A549 (cell line): ENCODE measurements around the gene FRS3. TPM values are rescaled to one million over a fixed set of nuclear protein-coding genes. Genes with fewer than 3 reads are reported as not detected.

Source experiments
- ATAC-seq, 2 experiments: fragments of 200-7000 bp in 1 of 2; fragments of >200 bp in 1 of 2; cut with Nextera tagmentation in 1 of 2; cut with Tn5 transposase in 1 of 2; 3 replicates each; pipeline versions ENCODE4 v1.8.0 to v1.9.1; 2018 to 2020; ENCODE audit warnings: mild to moderate bottlenecking in 1 of 2, moderate library complexity in 1 of 2
- CTCF ChIA-PET: fragments of 300-600 bp; sonication (Branson Sonifier 250); formaldehyde crosslinking; extraction: SDS; loops from one replicate; lab custom pipeline; 2021; ENCODE audit warnings: antibody characterized with exemption, inconsistent platforms; lab: Yijun Ruan, JAX
- POLR2A ChIA-PET: fragments of 350-600 bp; formaldehyde crosslinking; extraction: SDS; loops from one replicate; lab custom pipeline; 2021; ENCODE audit warnings: antibody characterized with exemption, inconsistent platforms; lab: Yijun Ruan, JAX
- DNase-seq, 2 experiments: peaks; one replicate each; pipeline versions ENCODE4 v3.0.0 to v3.0.0-alpha.2; 2011 to 2016; ENCODE audit warnings: low read depth in 1 of 2, low spot score in 1 of 2
- FAIRE-seq: peaks from 2 replicates; lab custom pipeline; 2011; peaks lifted over from hg19 to GRCh38; lab: Jason Lieb, UNC
- H3K27ac ChIP-seq, 2 experiments: fragments of >200 bp; sonication (Bioruptor Twin); formaldehyde crosslinking; 3 replicates each; pipeline ENCODE4 v1.5.1; 2016 to 2017
- H3K4me1 ChIP-seq: fragments of >200 bp; sonication (Bioruptor Twin); formaldehyde crosslinking; 3 replicates; pipeline ENCODE4 v1.6.1; 2016
- H3K4me2 ChIP-seq: fragments of >200 bp; sonication (Bioruptor Twin); formaldehyde crosslinking; 3 replicates; pipeline ENCODE4 v1.6.1; 2016
- H3K4me3 ChIP-seq: fragments of >200 bp; sonication (Bioruptor Twin); formaldehyde crosslinking; 3 replicates; pipeline ENCODE4 v1.5.1; 2016
- H3K9me3 ChIP-seq: fragments of >200 bp; sonication (Bioruptor Twin); formaldehyde crosslinking; 3 replicates; pipeline ENCODE4 v1.6.1; 2016
- BCL3 ChIP-seq: fragments of >200 bp; sonication (Bioruptor Twin); formaldehyde crosslinking; IDR thresholded peaks from 3 replicates; pipeline ENCODE4 v1.6.1; 2016
- BHLHE40 ChIP-seq: IDR thresholded peaks from 2 replicates; pipeline ENCODE4 v1.6.1; 2012; ENCODE audit warnings: low read depth, low read length, inconsistent platforms
- CBX8 ChIP-seq: fragments of 200-600 bp; sonication (generic); IDR thresholded peaks from 2 replicates; pipeline ENCODE4 v1.6.1; 2016
- E2F6 ChIP-seq: IDR thresholded peaks from 2 replicates; pipeline ENCODE4 v1.6.1; 2012; ENCODE audit warnings: low read depth, borderline replicate concordance
- EHF ChIP-seq: fragments of 250-450 bp; sonication (Bioruptor Pico); IDR thresholded peaks from 2 replicates; pipeline ENCODE4 v1.5.0; 2020; ENCODE audit warnings: mild to moderate bottlenecking
- FOSB ChIP-seq: fragments of 250-450 bp; sonication (Bioruptor Pico); IDR thresholded peaks from 2 replicates; pipeline ENCODE4 v1.5.0; 2020; ENCODE audit warnings: mild to moderate bottlenecking, moderate library complexity
- GATA3 ChIP-seq: IDR thresholded peaks from 2 replicates; pipeline ENCODE4 v1.6.1; 2012; ENCODE audit warnings: borderline replicate concordance
- HDAC2 ChIP-seq: fragments of 200-600 bp; sonication (generic); IDR thresholded peaks from 2 replicates; pipeline ENCODE4 v1.6.1; 2016
- HES2 ChIP-seq: fragments of >200 bp; sonication (Bioruptor Twin); formaldehyde crosslinking; IDR thresholded peaks from 2 replicates; pipeline ENCODE4 v1.6.1; 2016
- HMGXB4 ChIP-seq: fragments of 250-450 bp; sonication (Bioruptor Pico); IDR thresholded peaks from 2 replicates; pipeline ENCODE4 v1.5.0; 2021; ENCODE audit warnings: mild to moderate bottlenecking, moderate library complexity, borderline replicate concordance
- HOXA7 ChIP-seq: fragments of 250-450 bp; sonication (Bioruptor Pico); IDR thresholded peaks from 2 replicates; pipeline ENCODE4 v1.5.0; 2020; ENCODE audit warnings: mild to moderate bottlenecking, moderate library complexity
- KDM1A ChIP-seq: fragments of 200-600 bp; sonication (generic); IDR thresholded peaks from 2 replicates; pipeline ENCODE4 v1.6.1; 2016; ENCODE audit warnings: low read depth, mild to moderate bottlenecking
- MAFK ChIP-seq: fragments of 450-650 bp; IDR thresholded peaks from 2 replicates; pipeline ENCODE4 v1.6.1; 2014; ENCODE audit not compliant: partially characterized antibody
- MAX ChIP-seq: IDR thresholded peaks from 2 replicates; pipeline ENCODE4 v1.6.1; 2012
- MAZ ChIP-seq: fragments of 150-350 bp; IDR thresholded peaks from 2 replicates; pipeline ENCODE4 v1.6.1; 2014; ENCODE audit warnings: antibody characterized with exemption, low read depth, low read length, borderline replicate concordance
- NPAS2 ChIP-seq: fragments of 250-450 bp; sonication (Bioruptor Pico); IDR thresholded peaks from 2 replicates; pipeline ENCODE4 v1.8.0; 2022; ENCODE audit warnings: mild to moderate bottlenecking, moderate library complexity, borderline replicate concordance
- PBX3 ChIP-seq: IDR thresholded peaks from 2 replicates; pipeline ENCODE4 v1.6.1; 2012
- PHF8 ChIP-seq: fragments of 200-600 bp; sonication (generic); IDR thresholded peaks from 2 replicates; pipeline ENCODE4 v1.6.1; 2016; ENCODE audit warnings: low read depth, mild to moderate bottlenecking, antibody characterized with exemption, moderate library complexity, borderline replicate concordance
- RCOR1 ChIP-seq: fragments of 150-350 bp; IDR thresholded peaks from 2 replicates; pipeline ENCODE4 v1.6.1; 2014; ENCODE audit warnings: antibody characterized with exemption, low read length, low read depth
- SMC3 ChIP-seq: fragments of >200 bp; sonication (Bioruptor Twin); formaldehyde crosslinking; IDR thresholded peaks from 3 replicates; pipeline ENCODE4 v1.6.1; 2018; ENCODE audit warnings: inconsistent platforms
- TP53 ChIP-seq: fragments of 250-450 bp; sonication (Bioruptor Pico); IDR thresholded peaks from 2 replicates; pipeline ENCODE4 v1.5.0; 2021; ENCODE audit warnings: mild to moderate bottlenecking, moderate library complexity
- USF2 ChIP-seq: fragments of 450-650 bp; IDR thresholded peaks from 2 replicates; pipeline ENCODE4 v1.6.1; 2014; ENCODE audit warnings: antibody characterized with exemption
- ZFP36 ChIP-seq: fragments of 450-650 bp; IDR thresholded peaks from 2 replicates; pipeline ENCODE4 v1.6.1; 2014; ENCODE audit warnings: borderline replicate concordance; ENCODE audit not compliant: partially characterized antibody
- ZSCAN20 ChIP-seq: fragments of 250-450 bp; sonication (Bioruptor Pico); IDR thresholded peaks from 2 replicates; pipeline ENCODE4 v1.8.0; 2022; ENCODE audit warnings: mild to moderate bottlenecking, moderate library complexity
- WGBS: methylation state at CpG from one replicate; pipeline ENCODE4 v1.1.6; 2017; ENCODE audit errors: missing lambda C conversion rate; 5-methylcytosine and 5-hydroxymethylcytosine counted together
- polyA plus RNA-seq, 4 experiments: library from polyadenylated mRNA; depleted of rRNA in 3 of 4; stranded (reverse); fragments of >200 nt; fragmentation: RNase III in 1 of 4; extraction: RNeasy Plus Mini Kit Qiagen cat#74134 plus additional on column Dnase treatment in 1 of 4; gene quantifications; 2 replicates in 3 of 4; 3 replicates in 1 of 4; pipeline ENCODE4 v1.2.3, GENCODE V29; 2011 to 2017

FRS3 gene
- polyA plus RNA-seq, 2 of the 4 experiments (the other 2 are of a cell fraction), result 1.9 to 2.0 TPM

GRCh38 chr6:41784581-41785171 lies 5.0 kb upstream of the FRS3 start:
- Histone ChIP-seq H3K4me3 (no peak overlapping the region), H3K4me1 (peaks cover 23% of the 10 kb centered on the region), H3K4me2 (no peak overlapping the region), H3K9me3 (no peaks in the 10 kb centered on the region), H3K27ac (no peak overlapping the region)
- FAIRE-seq, result no peak
- WGBS, result 92% methylated on average over 5 of the region's 5 CpGs
- TF ChIP-seq HMGXB4 (CRISPR knock-in tag) (no peak), BHLHE40 (no peak), KDM1A (no peak), HES2 (no peak), PBX3 (no peak), HDAC2 (no peak), SMC3 (no peak), E2F6 (no peak), NPAS2 (CRISPR knock-in tag) (no peak), HOXA7 (no peak), MAX (no peak), RCOR1 (no peak), FOSB (CRISPR knock-in tag) (no peak), MAZ (no peak)
- DNase-seq, result no peak
- ATAC-seq, result no peak
- CTCF ChIA-PET, result interaction anchor here (1.2 to 8.9 kb wide), 9 partner anchors 10 to 417 kb away, joined by 3 to 111 read pairs (median 5); no protein-coding TSS in a partner anchor
- POLR2A ChIA-PET, result interaction anchor here (0.9 kb wide), 1 partner anchor 15 kb away, joined by 3 read pairs; no protein-coding TSS in a partner anchor

GRCh38 chr6:41783106-41783780 lies 3.5 kb upstream of the FRS3 start:
- WGBS, result 72% methylated on average over 6 of the region's 6 CpGs
- CTCF ChIA-PET, result interaction anchor here (0.7 to 8.9 kb wide), 6 partner anchors 8 to 431 kb away, joined by 3 to 111 read pairs (median 4); no protein-coding TSS in a partner anchor
- H3K9me3 ChIP-seq, result no peaks in the 10 kb centered on the region
- DNase-seq (no peak), ATAC-seq (no peak), FAIRE-seq (no peak)
- POLR2A ChIA-PET, result interaction anchor here (1.2 kb wide), 1 partner anchor 267 kb away, joined by 3 read pairs; the partner anchor contains the start of gene TAF8
- H3K4me2 ChIP-seq, result no peak overlapping the region
- no peak overlapping the region for H3K27ac ChIP-seq
- H3K4me3 ChIP-seq, result no peak overlapping the region
- TF ChIP-seq BCL3 (no peak), GATA3 (no peak), MAX (no peak), CBX8 (no peak), TP53 (CRISPR knock-in tag) (no peak), ZSCAN20 (CRISPR knock-in tag) (no peak), USF2 (no peak), ZFP36 (no peak), EHF (CRISPR knock-in tag) (no peak), PHF8 (no peak), MAFK (no peak)
- H3K4me1 ChIP-seq, result peaks cover 21% of the 10 kb centered on the region
